GM23338 (cell line): Measurements from ENCODE around the gene SPATA1. TPM values are rescaled to one million over a fixed set of nuclear protein-coding genes. Genes with fewer than 3 reads are reported as not detected.

Experiments used
- ATAC-seq: fragments of 200-7000 bp; cut with Tn5 transposase; 3 replicates; pipeline ENCODE4 v1.9.1; 2020
- DNase-seq: peaks from one replicate; pipeline ENCODE4 v3.0.0-alpha.2; 2015; ENCODE audit warnings: low spot score
- H2AFZ ChIP-seq: fragments of 200-600 bp; sonication (generic); 2 replicates; pipeline ENCODE4 v1.8.0; 2016; ENCODE audit warnings: antibody characterized with exemption, mild to moderate bottlenecking, moderate library complexity
- H3F3A ChIP-seq: fragments of 200-600 bp; sonication (generic); replicated peaks from 2 replicates; pipeline ENCODE4 v1.8.0; 2017; ENCODE audit warnings: antibody characterized with exemption, mixed run types, low read depth
- H3K27ac ChIP-seq: fragments of 200-600 bp; sonication (generic); 2 replicates; pipeline ENCODE4 v1.6.1; 2016; ENCODE audit warnings: low read depth
- H3K27me3 ChIP-seq: fragments of 200-600 bp; sonication (generic); 2 replicates; pipeline ENCODE4 v1.8.0; 2016; ENCODE audit warnings: mild to moderate bottlenecking, mixed run types, moderate library complexity; ENCODE audit not compliant: insufficient read depth
- H3K36me3 ChIP-seq: fragments of 200-600 bp; sonication (generic); 2 replicates; pipeline ENCODE4 v1.8.0; 2016; ENCODE audit warnings: mild to moderate bottlenecking; ENCODE audit not compliant: insufficient read depth
- H3K4me1 ChIP-seq: fragments of 200-600 bp; sonication (generic); 2 replicates; pipeline ENCODE4 v1.8.0; 2016; ENCODE audit warnings: mild to moderate bottlenecking, moderate library complexity; ENCODE audit not compliant: insufficient read depth
- H3K4me2 ChIP-seq: fragments of 200-600 bp; sonication (generic); 2 replicates; pipeline ENCODE4 v1.7.1; 2017; ENCODE audit warnings: mixed run types
- H3K4me3 ChIP-seq: fragments of 200-600 bp; sonication (generic); 2 replicates; pipeline ENCODE4 v1.6.1; 2016; ENCODE audit warnings: mixed run types
- H3K79me2 ChIP-seq: fragments of 200-600 bp; sonication (generic); replicated peaks from 2 replicates; pipeline ENCODE4 v1.8.0; 2017; ENCODE audit warnings: mild to moderate bottlenecking; ENCODE audit not compliant: insufficient read depth
- H3K9me2 ChIP-seq: fragments of 200-600 bp; sonication (generic); 2 replicates; pipeline ENCODE4 v1.8.0; 2017; ENCODE audit not compliant: insufficient read depth
- H4K20me1 ChIP-seq: fragments of 200-600 bp; sonication (generic); replicated peaks from 2 replicates; pipeline ENCODE4 v1.8.0; 2017; ENCODE audit warnings: mild to moderate bottlenecking; ENCODE audit not compliant: insufficient read depth
- H3K27ac Mint-ChIP-seq: 2 replicates; pipeline ENCODE4 v1.8.0; 2020; ENCODE audit warnings: inconsistent platforms, mild to moderate bottlenecking, moderate library complexity, mixed read lengths
- H3K27me3 Mint-ChIP-seq: 3 replicates; pipeline ENCODE4 v1.8.0; 2022; ENCODE audit warnings: low read depth, mild to moderate bottlenecking, moderate library complexity, mixed read lengths, inconsistent platforms; ENCODE audit not compliant: insufficient read depth, poor library complexity
- H3K36me3 Mint-ChIP-seq: 3 replicates; pipeline ENCODE4 v1.8.0; 2021; ENCODE audit warnings: low read depth, mild to moderate bottlenecking, inconsistent platforms, moderate library complexity, mixed read lengths
- H3K4me1 Mint-ChIP-seq: 3 replicates; pipeline ENCODE4 v1.8.0; 2020; ENCODE audit warnings: mild to moderate bottlenecking, inconsistent platforms, mixed read lengths
- H3K4me3 Mint-ChIP-seq: 3 replicates; pipeline ENCODE4 v1.8.0; 2021; ENCODE audit warnings: moderate library complexity, mild to moderate bottlenecking, inconsistent platforms, mixed read lengths
- H3K9me3 Mint-ChIP-seq: 3 replicates; pipeline ENCODE4 v1.8.0; 2020; ENCODE audit warnings: moderate library complexity, mild to moderate bottlenecking, inconsistent platforms, mixed read lengths
- CREB1 ChIP-seq: fragments of 250-450 bp; sonication (Bioruptor Pico); IDR thresholded peaks from 2 replicates; pipeline ENCODE4 v1.5.0; 2020; ENCODE audit warnings: low read depth, mild to moderate bottlenecking, moderate library complexity
- CTCF ChIP-seq, 2 experiments: fragments of 200-600 bp in 1 of 2; sonication (generic) in 1 of 2; conservative IDR thresholded peaks; 2 replicates each; pipeline versions ENCODE4 v1.5.1 to v1.6.1; 2016 to 2017; ENCODE audit warnings: antibody characterized with exemption in 2 of 2, low read depth in 2 of 2, mild to moderate bottlenecking in 2 of 2, moderate library complexity in 1 of 2
- EZH2 ChIP-seq: fragments of 200-600 bp; sonication (generic); IDR thresholded peaks from one replicate; pipeline ENCODE4 v1.8.0; 2017; ENCODE audit warnings: antibody characterized with exemption, mild to moderate bottlenecking, low read depth; ENCODE audit not compliant: unreplicated experiment
- JUNB ChIP-seq: IDR thresholded peaks from one replicate; pipeline ENCODE4 v1.6.1; 2016; ENCODE audit warnings: antibody characterized with exemption; ENCODE audit not compliant: unreplicated experiment
- POLR2AphosphoS5 ChIP-seq: IDR thresholded peaks from 2 replicates; pipeline ENCODE4 v1.6.1; 2016; ENCODE audit warnings: antibody characterized with exemption, low read depth
- REST ChIP-seq: IDR thresholded peaks from one replicate; pipeline ENCODE4 v1.6.1; 2018; ENCODE audit warnings: antibody characterized with exemption; ENCODE audit not compliant: unreplicated experiment
- ZNF114 ChIP-seq: fragments of 250-450 bp; sonication (Bioruptor Pico); IDR thresholded peaks from 2 replicates; pipeline ENCODE4 v1.5.0; 2020; ENCODE audit warnings: mild to moderate bottlenecking, moderate library complexity
- ZNF331 ChIP-seq: fragments of 250-450 bp; sonication (Bioruptor Pico); IDR thresholded peaks from 2 replicates; pipeline ENCODE4 v1.5.0; 2020; ENCODE audit warnings: low read depth, mild to moderate bottlenecking, moderate library complexity
- ZNF462 ChIP-seq: fragments of 250-450 bp; sonication (Bioruptor Pico); IDR thresholded peaks from 2 replicates; pipeline ENCODE4 v1.5.0; 2020; ENCODE audit warnings: mild to moderate bottlenecking, moderate library complexity
- polyA plus RNA-seq: library from polyadenylated mRNA; unstranded; fragments of >200 nt; fragmentation: Nextera tagmentation; extraction: Ambion mirVana; gene quantifications from 2 replicates; pipeline ENCODE4 v1.2.1, GENCODE V29; 2016
- total RNA-seq: library from RNA; depleted of rRNA; stranded (reverse); fragments of >200 nt; shearing (Covaris generic); gene quantifications from 2 replicates; pipeline ENCODE4 v1.2.3, GENCODE V29; 2014

SPATA1 gene
- total and polyA plus RNA-seq, 2 experiments from 2014 or later: 3.3 TPM; not detected in 1

GRCh38 chr1:84478876-84479868 is 27.0 kb upstream of the SPATA1 start, which contains the start of gene RPF1 (continued):
- 0 out of 2 replicates have a peak, but pooled peaks have one; percentile 40 for TF ChIP-seq ZNF462 (CRISPR knock-in tag)
- peak; percentile 61; the same call in 1 of the 2 replicates for TF ChIP-seq CREB1 (CRISPR knock-in tag)
- no peak for TF ChIP-seq EZH2
- no peak for TF ChIP-seq CTCF (conservative IDR thresholded peaks at IDR 0.05; ENCODE audit: low read depth in 2 of 2)

GRCh38 chr1:84479998-84480397 is 26.2 kb upstream of the SPATA1 start:
- Histone ChIP-seq H3K9me2 (peaks cover 13% of the 10 kb centered on the region), H3K4me3 (peak overlapping the region; percentile 61), H2AFZ (no peak overlapping the region; the same call in 1 of the 2 replicates), H3F3A (no peaks in the 10 kb centered on the region), H3K27me3 (peaks cover 37% of the 10 kb centered on the region), H4K20me1 (peaks cover 6% of the 10 kb centered on the region; the same call in 1 of the 2 replicates), H3K79me2 (peaks cover 47% of the 10 kb centered on the region), H3K36me3 (peaks cover 14% of the 10 kb centered on the region; the same call in 1 of the 2 replicates), H3K4me1 (peaks cover 9% of the 10 kb centered on the region), H3K4me2 (peak overlapping the region; percentile 88), H3K27ac (peak overlapping the region; percentile 58; the same call in 1 of the 2 replicates)
- DNase-seq (no peak), ATAC-seq (no peak)
- Mint-ChIP-seq H3K27me3 (peaks cover 24% of the 10 kb centered on the region), H3K27ac (no peak overlapping the region), H3K4me3 (peak overlapping the region; percentile 94), H3K36me3 (peaks cover 35% of the 10 kb centered on the region), H3K9me3 (peaks cover 19% of the 10 kb centered on the region), H3K4me1 (peaks cover 6% of the 10 kb centered on the region)
- no peak for TF ChIP-seq ZNF331 (CRISPR knock-in tag)
- TF ChIP-seq POLR2AphosphoS5: no peak
- TF ChIP-seq REST: no peak
- TF ChIP-seq JUNB: no peak
- TF ChIP-seq ZNF114 (CRISPR knock-in tag): no peak
